ENCODE measurements around the gene MAPKAPK2. TPM values are rescaled to one million over a fixed set of nuclear protein-coding genes. Genes with fewer than 3 reads are reported as not detected.

The MAPKAPK2 gene
- total RNA-seq, 1 experiment from 2014 or later = 96.2 TPM

DNA sequence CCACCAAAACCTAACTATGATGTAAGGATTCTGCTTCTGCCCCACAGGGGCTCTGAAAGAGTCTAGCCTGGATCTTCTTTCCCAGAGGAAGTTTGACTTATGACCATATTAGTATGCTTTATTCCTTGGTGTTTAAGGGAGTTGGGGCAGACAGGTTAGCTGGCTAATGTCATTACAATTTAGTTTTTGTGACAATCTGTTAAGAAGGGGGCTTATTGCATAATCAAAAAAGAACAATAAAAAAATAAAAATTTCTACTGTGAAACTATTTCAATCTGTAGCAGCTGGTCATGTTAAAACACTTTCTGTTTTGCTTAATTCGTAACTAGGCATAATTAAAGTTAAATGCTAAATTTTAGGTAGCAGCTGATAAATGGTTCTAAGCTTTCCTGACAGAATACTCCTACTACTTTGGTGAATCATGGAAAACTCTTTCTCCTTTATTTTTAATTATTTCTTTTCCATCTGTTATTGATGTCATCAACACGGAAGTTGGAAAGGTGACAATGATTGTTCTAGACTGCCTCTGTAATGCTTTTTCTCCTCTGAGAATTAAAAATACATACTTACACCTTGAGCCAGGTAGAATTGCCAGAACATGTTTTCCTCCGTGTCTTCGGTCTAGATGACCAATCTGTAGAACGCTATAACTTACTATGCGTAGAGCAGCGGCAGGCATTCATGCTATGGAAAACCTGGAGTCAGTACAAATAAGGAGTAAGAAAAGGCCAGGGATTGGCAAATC is 30.8 kb upstream of the MAPKAPK2 start:
- H3K4me1 Mint-ChIP-seq (ENCODE audit: low read depth, unreplicated experiment) = peaks cover 15% of the 10 kb centered on the region
- H3K27ac Mint-ChIP-seq (ENCODE audit: unreplicated experiment) = no peak overlapping the region
- CTCF ChIA-PET = no interaction called here
- H3K4me3 Mint-ChIP-seq (ENCODE audit: low read depth, unreplicated experiment) = no peak overlapping the region
- H3K27me3 Mint-ChIP-seq (ENCODE audit: unreplicated experiment) = peaks cover 24% of the 10 kb centered on the region
- intact Hi-C loops (cut with micrococcal nuclease; ENCODE audit: unreplicated experiment) = no loop called here
- H3K9me3 Mint-ChIP-seq (ENCODE audit: low read depth, unreplicated experiment) = no peaks in the 10 kb centered on the region
- no TSS peak for BruUV-seq (replicated peaks)
- no peak for DNase-seq
- H3K36me3 Mint-ChIP-seq (ENCODE audit: insufficient read depth, unreplicated experiment) = no peaks in the 10 kb centered on the region
- TF ChIP-seq, protein P1, sequence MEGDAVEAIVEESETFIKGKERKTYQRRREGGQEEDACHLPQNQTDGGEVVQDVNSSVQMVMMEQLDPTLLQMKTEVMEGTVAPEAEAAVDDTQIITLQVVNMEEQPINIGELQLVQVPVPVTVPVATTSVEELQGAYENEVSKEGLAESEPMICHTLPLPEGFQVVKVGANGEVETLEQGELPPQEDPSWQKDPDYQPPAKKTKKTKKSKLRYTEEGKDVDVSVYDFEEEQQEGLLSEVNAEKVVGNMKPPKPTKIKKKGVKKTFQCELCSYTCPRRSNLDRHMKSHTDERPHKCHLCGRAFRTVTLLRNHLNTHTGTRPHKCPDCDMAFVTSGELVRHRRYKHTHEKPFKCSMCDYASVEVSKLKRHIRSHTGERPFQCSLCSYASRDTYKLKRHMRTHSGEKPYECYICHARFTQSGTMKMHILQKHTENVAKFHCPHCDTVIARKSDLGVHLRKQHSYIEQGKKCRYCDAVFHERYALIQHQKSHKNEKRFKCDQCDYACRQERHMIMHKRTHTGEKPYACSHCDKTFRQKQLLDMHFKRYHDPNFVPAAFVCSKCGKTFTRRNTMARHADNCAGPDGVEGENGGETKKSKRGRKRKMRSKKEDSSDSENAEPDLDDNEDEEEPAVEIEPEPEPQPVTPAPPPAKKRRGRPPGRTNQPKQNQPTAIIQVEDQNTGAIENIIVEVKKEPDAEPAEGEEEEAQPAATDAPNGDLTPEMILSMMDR (IDR thresholded peaks at IDR 0.05; ENCODE audit: unreplicated experiment) = no peak

DNA sequence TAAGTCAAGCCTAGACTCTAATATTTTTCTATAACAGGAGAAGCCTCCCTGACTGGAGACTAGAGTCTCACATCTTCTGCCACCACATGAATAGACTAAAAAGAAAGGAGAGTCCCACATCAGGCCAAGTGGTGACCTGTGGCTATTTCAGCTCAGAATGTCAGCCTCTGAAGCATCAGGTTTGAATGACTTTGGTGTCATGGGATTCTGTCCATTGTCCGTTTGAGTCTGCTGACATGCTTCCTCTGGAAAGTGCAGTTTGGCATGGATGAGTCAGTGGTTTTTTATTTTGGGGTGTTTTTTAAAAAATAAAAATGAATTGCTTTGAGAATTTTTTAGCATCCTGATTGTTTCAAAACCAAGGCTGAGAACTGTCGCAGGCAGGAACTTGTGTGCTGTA is 29.9 kb upstream of the MAPKAPK2 start:
- Mint-ChIP-seq H3K27me3 (ENCODE audit: unreplicated experiment) (peaks cover 33% of the 10 kb centered on the region), H3K27ac (ENCODE audit: unreplicated experiment) (no peak overlapping the region), H3K36me3 (ENCODE audit: insufficient read depth, unreplicated experiment) (no peaks in the 10 kb centered on the region), H3K4me1 (ENCODE audit: low read depth, unreplicated experiment) (peaks cover 15% of the 10 kb centered on the region), H3K4me3 (ENCODE audit: low read depth, unreplicated experiment) (no peak overlapping the region), H3K9me3 (ENCODE audit: low read depth, unreplicated experiment) (no peaks in the 10 kb centered on the region)
- intact Hi-C loops (cut with micrococcal nuclease; ENCODE audit: unreplicated experiment) = no loop called here
- TF ChIP-seq, protein P1 (IDR thresholded peaks at IDR 0.05; ENCODE audit: unreplicated experiment) = no peak
- CTCF ChIA-PET = interaction anchor here (0.7 to 1.4 kb wide), 3 partner anchors 13 to 477 kb away, joined by 3 to 4 read pairs (median 3); partner anchors contain the start of gene DYRK3
- BruUV-seq (replicated peaks) = no TSS peak
- DNase-seq = no peak

DNA sequence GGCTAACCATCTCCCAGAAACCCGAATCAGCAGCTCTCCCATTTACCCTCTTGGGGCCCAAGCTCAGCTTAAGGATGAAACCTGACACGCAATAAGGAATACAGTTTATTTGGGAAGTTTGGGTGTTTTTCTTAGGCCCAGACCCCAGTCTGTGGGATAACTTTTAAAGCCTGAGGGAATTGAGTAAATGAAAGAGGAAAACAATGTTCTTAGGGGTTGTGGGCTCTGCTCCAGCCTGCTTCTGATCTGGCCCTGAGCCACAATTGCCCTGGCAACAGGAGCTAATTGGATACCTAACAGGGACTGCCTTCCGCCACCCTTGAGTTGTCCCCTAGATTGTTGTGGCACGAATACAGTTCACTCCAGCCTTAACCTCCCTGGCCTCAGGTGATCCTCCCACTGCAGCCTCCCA is 29.2 kb upstream of the MAPKAPK2 start:
- Mint-ChIP-seq H3K4me1 (ENCODE audit: low read depth, unreplicated experiment) (peaks cover 15% of the 10 kb centered on the region), H3K4me3 (ENCODE audit: low read depth, unreplicated experiment) (no peak overlapping the region), H3K27ac (ENCODE audit: unreplicated experiment) (no peak overlapping the region), H3K9me3 (ENCODE audit: low read depth, unreplicated experiment) (no peaks in the 10 kb centered on the region), H3K27me3 (ENCODE audit: unreplicated experiment) (peaks cover 40% of the 10 kb centered on the region), H3K36me3 (ENCODE audit: insufficient read depth, unreplicated experiment) (no peaks in the 10 kb centered on the region)
- DNase-seq = no peak
- CTCF ChIA-PET = interaction anchor here (0.7 to 1.4 kb wide), 4 partner anchors 12 to 477 kb away, joined by 3 to 4 read pairs (median 3); partner anchors contain the start of gene DYRK3
- no TSS peak for BruUV-seq (replicated peaks)
- intact Hi-C loops (cut with micrococcal nuclease; ENCODE audit: unreplicated experiment) = no loop called here
- TF ChIP-seq, protein P1 (IDR thresholded peaks at IDR 0.05; ENCODE audit: unreplicated experiment) = no peak

DNA sequence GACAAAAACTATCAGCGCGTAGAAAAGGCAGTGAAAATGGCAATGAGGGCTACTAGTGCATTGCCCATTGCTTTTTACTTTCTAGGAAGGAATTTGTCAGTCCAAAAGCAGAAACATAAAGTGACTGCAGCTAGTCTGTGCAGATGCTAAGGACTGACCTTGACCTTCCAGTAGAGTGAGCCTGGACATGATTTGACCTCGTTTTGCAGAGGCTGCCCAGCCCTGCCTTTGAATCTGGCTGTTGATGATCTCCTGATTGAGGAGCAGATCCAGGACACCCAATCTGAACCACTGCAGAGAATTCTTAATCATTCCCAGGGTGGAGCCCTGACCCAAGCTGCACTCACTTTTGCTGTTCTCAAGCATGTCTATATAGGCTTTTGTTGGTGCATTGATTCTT is 27.8 kb upstream of the MAPKAPK2 start:
- H3K27me3 Mint-ChIP-seq (ENCODE audit: unreplicated experiment) = peaks cover 54% of the 10 kb centered on the region

More for the DNA sequence above, 27.8 kb upstream of the MAPKAPK2 start:
- Mint-ChIP-seq H3K4me3 (ENCODE audit: low read depth, unreplicated experiment) (no peak overlapping the region), H3K9me3 (ENCODE audit: low read depth, unreplicated experiment) (no peaks in the 10 kb centered on the region), H3K36me3 (ENCODE audit: insufficient read depth, unreplicated experiment) (no peaks in the 10 kb centered on the region), H3K27ac (ENCODE audit: unreplicated experiment) (no peak overlapping the region), H3K4me1 (ENCODE audit: low read depth, unreplicated experiment) (peaks cover 14% of the 10 kb centered on the region)
- no peak for DNase-seq
- CTCF ChIA-PET = interaction anchor here (1.6 kb wide), 1 partner anchor 8 kb away, joined by 3 read pairs; no protein-coding TSS in a partner anchor
- TF ChIP-seq, protein P1 (IDR thresholded peaks at IDR 0.05; ENCODE audit: unreplicated experiment) = no peak
- BruUV-seq (replicated peaks) = no TSS peak
- intact Hi-C loops (cut with micrococcal nuclease; ENCODE audit: unreplicated experiment) = no loop called here

All from Calu3 (cell line).